GM21723 (cell line): ENCODE data around the gene EHBP1.

ENCODE experiments used
- ATAC-seq: cut with Tn5 transposase; IDR thresholded peaks from one replicate; pipeline ENCODE4 v1.9.1; 2021; ENCODE audit warnings: mild to moderate bottlenecking, moderate library complexity; ENCODE audit not compliant: unreplicated experiment

Gene EHBP1

DNA sequence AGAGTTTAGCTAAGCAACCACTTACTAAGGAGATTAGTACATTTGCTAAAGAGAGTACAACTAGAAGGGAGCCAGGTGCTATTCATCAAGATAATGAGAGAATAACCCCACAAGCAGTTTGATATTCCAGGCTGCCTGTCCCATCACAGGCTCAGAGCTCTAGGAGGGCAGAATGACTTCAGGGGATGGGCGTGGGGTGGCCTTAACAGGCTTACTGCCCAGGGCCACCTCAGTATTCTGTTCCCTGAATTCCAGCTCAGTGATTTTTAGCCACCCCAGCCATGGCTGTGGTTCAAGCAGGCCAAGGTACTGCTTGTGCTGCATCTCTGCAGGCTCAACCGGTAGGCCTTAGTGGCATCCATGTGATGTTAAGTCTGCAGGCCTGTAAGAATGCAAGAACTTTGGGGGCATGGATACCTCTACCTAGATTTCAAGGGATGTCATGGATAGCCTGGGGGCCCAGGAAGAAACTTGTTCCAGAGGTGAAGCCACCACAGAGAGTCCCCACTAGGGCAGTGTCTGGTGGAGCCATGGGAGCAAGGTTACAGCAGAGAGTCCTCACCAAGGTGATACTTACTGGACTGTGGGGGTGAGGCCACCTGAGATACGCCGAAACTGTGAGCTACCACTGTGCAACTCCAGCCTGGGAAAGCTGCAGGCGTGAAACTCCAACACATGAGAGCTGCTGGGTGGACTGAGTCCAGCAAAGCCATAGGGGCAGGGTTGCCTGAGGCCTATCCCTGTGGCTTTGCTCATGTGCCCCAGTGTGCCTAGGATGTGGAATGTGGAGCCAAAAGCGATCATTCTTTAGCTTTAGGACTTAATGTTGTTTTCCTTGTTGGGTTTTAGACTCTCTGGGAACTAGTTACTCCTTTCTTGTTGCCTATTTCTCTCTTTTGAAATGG is 107.7 kb downstream of the EHBP1 start:
- ATAC-seq = no peak

DNA sequence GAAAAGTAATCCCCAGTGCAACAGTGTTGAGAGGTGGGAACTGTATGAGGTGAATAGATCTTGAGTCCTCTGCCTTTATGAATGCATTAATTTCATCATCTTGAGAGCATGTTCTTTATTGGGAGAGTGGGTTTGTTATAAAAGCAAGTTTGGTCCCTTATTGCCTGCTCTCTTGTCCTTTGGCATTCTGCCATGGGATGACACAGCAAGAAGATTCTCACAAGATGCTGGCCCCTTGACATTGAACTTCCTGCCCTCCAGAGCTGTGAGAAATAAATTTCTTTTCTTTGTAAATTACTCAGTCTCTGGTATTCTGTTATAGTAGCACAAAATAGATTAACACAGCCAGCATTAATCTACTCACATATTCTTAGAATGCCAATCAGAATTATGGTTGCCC is 108.6 kb downstream of the EHBP1 start:
- no peak for ATAC-seq

- ATAC-seq = no peak
Measured at GRCh38 chr2:62817348-62817747, 111.8 kb downstream of the EHBP1 start.

DNA sequence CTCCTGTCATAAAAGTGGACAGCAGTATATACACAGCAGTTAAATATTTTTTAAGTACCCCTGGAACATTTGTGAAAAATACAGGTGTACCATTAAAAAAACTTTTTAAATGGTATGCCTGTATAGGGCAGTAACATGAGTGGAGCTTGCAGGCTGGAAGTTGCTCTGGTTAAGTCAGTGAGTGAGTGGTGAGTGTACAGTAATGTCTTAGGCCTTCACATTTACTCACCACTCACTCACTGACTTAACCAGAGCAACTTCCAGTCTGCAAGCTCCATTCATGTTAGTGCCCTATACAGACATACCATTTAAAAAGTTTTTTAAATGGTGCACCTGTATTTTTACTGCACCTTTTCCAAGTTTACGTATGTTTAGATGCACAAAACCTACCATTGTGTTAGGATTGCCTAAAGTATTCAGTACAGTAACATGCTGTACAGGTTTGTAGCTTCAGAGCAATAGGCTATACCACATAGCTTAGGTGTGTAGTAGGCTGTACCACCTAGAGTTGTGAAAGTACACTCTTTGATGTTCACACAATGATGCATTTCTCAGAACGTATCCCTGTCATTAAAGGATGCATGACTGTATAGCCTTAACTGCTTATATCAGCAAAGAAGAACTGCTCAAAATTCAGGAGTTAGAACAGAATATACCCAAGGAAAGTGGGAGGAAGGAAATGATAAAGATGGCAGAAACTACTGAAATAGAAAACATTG is 112.6 kb downstream of the EHBP1 start:
- ATAC-seq = no peak

GRCh38 chr2:62822549-62822948 is 117.0 kb downstream of the EHBP1 start:
- no peak for ATAC-seq

DNA sequence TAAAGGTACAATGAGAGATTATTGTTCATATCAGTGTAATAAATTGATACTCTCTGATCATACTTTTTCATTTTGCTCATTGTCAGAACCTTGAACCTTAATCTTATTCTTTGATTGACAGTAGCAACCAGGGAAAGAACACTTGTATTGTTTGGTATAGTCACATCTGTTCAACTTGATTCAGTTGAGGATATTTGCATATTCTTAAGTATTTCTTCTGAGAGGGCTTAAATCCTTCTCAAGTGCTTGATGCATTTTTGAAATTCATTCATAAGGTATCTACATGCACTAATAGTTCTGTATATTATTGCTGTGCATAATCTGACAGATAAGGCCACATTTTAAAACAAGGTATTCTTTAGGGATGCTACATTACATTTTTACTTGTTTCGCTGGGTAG is 118.9 kb downstream of the EHBP1 start:
- ATAC-seq = no peak

DNA sequence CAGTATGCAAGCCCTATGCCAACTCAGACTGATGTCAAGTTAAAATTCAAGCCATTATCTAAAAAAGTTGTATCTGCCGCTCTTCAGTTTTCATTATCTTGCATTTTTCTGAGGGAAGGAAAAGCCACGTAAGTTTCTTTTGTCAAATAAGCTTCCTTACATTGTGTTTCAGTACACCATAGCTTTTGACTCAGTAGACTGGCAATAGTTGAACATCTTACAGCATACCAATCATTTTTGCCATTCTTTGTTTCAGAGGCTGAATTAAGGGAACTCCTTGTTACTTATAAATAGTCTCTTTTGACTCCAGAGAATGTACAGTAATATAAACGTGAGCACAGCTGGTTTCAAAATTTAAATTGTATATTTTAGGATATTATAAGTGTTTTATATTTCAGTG is 120.6 kb downstream of the EHBP1 start:
- ATAC-seq = no peak

- ATAC-seq = no peak
Measured at GRCh38 chr2:62826953-62827675, 121.6 kb downstream of the EHBP1 start.

- ATAC-seq = no peak
Measured at GRCh38 chr2:62831729-62832128, 126.2 kb downstream of the EHBP1 start.

- no peak for ATAC-seq
Measured at GRCh38 chr2:62844311-62845090, 139.0 kb downstream of the EHBP1 start.

- ATAC-seq = no peak
Measured at GRCh38 chr2:62845256-62845655, 139.7 kb downstream of the EHBP1 start.

DNA sequence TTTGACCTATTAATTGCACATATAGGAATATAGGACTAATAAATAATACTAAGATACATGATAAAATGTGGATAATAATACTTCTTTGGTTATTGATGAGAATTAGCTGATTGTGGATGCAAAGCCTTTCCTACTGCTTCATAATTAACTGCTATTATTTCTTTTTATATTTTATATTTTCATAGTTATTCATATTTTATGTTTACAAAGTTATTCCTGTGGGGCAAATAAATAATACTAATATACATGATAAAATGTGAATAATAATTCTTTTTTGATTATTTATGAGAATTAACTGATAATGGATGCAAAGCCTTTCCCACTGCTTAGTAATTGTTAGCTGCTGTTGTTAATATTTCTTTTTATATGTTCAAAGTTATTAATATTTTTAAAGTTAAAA is 146.7 kb downstream of the EHBP1 start:
- no peak for ATAC-seq

- no peak for ATAC-seq
Measured at GRCh38 chr2:62854600-62855514, 149.3 kb downstream of the EHBP1 start.

DNA sequence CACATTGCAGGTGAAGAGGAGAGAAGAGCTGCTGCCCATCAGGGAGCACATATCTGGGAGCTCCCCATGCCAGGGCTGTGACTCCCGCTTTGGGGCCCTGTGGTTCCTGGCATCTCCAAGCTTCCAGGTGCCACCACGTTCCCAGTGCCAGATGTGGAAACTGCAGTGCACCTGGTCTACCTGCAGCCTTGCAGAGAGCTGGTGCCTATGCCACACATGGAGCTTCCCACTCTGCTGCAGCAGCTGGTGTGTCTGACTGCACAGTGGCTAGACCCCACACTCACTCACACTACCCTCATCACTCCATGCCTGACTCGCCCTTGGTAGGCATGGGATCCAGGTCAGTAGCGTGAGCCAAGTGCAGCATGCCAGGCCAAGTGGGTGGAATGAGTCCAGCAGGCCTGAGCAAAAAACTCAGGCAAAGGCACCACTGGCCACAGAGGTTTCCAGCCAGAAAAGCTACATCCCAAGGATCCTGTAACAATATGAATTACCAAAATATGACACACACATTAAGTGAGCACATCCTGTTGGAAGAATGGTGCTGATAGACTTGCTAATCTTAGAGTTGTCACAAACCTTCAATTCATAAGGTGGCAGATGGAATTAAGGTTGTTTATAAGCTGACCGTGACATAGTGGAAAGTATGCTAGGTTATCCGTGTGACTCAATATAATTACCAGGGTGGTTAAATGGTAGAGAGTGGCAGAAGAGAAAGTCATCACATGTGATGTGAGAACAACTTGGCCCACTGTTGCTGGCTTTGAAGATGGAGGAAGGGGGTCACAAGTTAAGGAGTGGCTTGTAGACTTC is 150.9 kb downstream of the EHBP1 start:
- no peak for ATAC-seq

DNA sequence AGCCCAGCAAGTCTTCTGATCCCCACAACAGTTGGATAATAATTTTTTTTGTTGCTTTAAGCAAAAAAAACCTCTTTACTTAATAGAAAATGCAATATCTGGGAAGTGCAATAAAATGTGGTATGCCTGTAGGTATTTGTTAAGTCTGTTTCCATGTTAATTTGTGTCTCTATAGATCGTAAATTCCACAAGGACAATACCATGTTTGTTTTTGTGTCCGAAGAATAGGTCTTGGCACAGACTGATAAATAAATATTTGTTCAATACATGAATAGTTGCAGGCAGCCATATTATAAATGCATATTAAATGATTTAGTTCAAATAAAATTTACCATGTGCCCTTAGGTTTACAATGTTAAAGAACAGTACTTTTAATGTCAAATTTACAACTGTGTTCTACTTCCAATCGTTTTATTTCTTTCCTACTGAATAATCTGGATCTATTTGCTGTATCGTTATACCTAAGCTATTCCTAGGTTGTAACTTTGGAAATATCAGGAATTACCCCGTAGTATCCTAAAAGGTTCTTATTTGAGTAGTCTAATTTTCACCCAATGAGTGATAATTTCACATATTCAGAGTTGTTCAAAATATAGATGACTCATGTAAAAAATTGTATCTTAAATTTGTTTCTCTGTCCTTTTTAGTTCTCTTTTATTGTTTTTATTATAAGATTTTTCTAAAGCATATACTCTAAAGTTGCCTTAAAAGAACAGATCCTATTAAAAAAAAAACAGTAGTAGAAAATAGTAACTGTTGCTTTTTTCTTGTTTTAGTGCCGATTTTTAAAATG is 151.8 kb downstream of the EHBP1 start:
- ATAC-seq = no peak

DNA sequence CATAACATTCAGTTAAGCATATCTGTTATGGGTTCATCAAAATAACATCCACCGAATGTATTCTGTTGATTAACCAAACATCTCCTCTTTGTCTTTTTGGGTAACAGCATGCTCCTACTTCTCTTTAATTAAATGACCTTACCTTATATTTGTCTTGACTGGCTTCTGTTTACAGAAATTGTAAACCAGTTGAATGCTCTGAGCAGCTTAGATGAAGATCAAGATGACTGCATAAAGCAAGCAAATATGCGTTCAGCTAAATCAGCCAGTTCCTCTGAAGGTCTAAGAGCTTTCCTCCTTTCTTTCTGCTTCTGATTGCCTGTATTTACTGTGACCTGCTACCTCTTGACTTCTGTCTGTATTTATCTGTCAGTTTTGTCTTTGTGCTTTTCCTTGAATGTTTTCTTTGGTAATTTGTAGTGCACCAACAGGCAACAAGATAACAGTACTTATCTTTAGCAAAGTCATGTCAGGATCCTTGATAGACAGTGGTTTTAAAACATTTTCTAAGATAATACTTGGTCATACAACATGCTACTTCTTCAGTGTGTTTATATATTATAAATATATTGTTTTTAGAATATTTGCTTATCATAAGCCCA is 152.8 kb downstream of the EHBP1 start:
- ATAC-seq = no peak

GRCh38 chr2:62868947-62869346 is 163.4 kb downstream of the EHBP1 start:
- no peak for ATAC-seq

- no peak for ATAC-seq
Measured at GRCh38 chr2:62870966-62871365, 165.5 kb downstream of the EHBP1 start.
